Erythroblast (primary cell): ENCODE results near the gene MARK3.

Experiments
- DNase-seq, 2 experiments: peaks; one replicate each; lab custom pipeline; 2025; lab: John Stamatoyannopoulos, UW
- GATA1 ChIP-seq: IDR thresholded peaks from 2 replicates; pipeline ENCODE4 v1.6.1; 2011; ENCODE audit warnings: low read depth, mild to moderate bottlenecking, control low read depth, low read length, moderate library complexity
- POLR2A ChIP-seq: IDR thresholded peaks from 2 replicates; pipeline ENCODE4 v1.6.1; 2011; ENCODE audit warnings: mild to moderate bottlenecking, low read length

MARK3 gene

DNA sequence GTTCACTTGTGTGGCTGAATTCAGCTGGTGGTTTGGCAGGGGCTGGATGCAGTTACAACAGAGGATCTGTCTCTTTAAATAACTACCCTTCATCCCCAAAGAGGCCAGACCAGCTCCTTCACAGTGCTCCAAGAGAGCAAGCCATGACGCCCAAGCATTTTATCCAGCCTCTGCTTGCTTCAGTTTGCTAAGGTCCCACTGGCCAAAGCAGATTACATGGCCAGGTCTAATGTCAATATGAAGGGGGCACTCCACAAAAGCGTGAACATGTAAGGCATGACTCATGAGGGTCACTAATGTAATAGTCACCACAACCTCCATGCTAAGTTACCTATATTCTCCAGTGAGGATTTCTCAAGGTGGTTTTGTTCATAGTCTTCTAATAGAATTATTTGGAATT, 62.9 kb downstream of the MARK3 start:
- no peak for TF ChIP-seq GATA1
- TF ChIP-seq POLR2A, result no peak
- DNase-seq, result no peak

DNA sequence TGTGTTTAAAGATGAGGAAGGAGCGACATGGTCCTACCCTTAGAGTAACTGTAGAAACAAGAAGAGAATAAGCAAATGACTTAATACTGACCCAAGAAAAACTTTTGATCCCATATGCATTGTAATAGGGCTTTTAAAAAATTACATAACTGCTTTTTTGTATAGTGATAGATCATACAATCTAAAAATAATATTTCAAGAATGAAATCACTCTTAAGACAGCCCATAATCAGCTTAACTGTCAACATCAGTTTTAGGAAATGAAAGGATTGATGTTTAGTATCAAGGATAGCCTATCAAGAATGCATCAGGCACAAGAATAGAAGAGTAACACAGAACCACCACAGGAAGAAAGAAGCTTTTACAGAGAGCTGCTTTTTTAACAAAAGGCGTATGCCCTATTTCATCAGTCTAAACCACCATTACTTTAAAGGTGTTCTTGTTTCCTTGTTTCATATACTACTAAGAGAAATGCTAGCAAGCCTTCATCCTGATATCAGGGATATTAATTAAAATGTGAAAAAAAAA, 64.5 kb downstream of the MARK3 start:
- no peak for DNase-seq
- TF ChIP-seq GATA1, result no peak
- no peak for TF ChIP-seq POLR2A

DNA sequence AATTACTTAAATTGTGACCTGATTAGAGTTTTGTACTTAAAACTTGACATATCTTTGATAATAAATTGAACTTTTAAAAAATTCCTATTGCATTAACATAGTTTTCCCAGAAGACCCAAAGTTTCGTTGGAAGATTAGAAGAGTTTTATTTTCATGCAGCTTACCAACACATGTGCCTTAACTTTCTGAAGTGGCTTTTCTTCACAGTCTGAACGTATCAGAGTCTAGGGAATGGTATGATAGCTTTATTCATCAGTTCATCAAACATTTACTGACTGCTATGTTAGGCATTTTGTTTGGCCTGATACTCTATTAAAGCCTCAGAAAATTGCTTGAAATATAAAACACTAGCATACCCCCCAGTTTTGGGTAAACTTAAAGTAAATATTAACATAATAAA, 65.2 kb downstream of the MARK3 start:
- no peak for DNase-seq
- TF ChIP-seq GATA1 (no peak), POLR2A (no peak)

DNA sequence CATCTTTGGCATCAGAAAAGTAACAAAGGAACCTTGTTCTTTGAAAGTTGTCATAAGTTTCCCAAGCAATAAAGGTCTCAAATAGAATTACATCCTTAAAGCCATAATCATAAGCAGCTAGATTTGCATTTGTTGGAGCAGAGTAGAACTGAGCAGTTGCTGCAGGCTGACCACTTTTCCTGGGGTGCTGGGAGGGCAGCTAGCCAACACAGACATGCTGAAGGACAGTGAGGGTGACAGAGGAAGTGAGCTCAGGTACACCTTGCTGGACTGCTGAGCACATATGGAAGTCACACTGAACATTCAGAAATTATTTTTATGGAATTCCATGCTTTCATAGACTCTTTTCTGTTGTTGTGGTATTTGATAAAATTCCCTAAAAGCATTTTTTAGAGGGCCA, 66.2 kb downstream of the MARK3 start:
- DNase-seq, result no peak
- no peak for TF ChIP-seq GATA1

DNA sequence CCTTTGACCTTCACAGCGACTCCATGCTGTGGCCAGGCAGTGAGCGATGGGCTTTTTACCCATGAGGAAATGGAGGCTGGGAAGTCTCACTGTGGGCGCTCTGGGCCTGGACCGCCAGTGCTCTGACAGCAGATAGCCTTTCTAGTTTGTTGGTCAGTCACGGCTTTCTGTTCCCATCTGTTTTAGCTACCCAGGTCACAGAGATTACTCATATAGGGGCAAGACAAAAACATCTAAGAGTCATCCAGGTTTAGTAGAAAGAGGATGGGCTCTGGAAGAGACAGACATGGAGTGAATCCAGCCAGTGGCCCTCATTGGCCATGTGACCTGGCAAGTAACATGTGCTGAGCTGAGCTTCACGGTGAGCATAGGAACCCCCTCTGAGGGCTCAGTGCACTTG, 68.6 kb downstream of the MARK3 start:
- no peak for TF ChIP-seq GATA1
- TF ChIP-seq POLR2A, result no peak

DNA sequence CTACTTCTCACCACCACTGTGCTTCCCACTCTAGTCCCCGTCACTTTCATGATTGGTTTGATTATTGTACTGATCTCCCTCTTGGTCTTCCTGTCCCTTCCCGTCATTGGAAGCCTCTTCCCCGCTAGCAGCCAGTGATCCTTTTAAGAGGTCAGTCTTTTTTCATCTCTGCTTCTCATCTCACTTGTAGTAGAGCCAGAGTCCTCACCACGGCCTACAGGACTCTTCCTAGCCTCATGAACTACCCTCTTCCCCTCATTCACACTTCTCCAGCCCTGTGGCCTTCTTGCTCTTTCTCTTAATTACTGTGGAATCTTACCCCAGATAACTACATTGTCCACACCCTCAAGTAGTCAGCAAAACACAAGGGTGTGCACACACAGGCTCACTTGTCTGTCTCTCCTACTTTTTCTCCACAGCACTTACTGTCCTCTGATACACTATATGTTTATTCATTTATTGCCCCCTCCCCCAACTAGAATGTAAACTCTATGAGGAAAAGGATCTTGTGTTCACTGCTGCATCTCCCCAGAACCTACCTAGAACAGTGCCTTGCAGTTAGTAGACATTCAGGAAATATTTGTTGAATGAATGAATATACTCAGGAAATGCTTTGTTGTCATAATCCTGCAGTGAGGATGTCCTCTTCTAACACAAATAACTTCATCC, 71.1 kb downstream of the MARK3 start:
- peak; percentile 51 to 56 for DNase-seq
- TF ChIP-seq GATA1 (no peak), POLR2A (no peak)

More for the DNA sequence above, 68.6 kb downstream of the MARK3 start:
- DNase-seq, result no peak

DNA sequence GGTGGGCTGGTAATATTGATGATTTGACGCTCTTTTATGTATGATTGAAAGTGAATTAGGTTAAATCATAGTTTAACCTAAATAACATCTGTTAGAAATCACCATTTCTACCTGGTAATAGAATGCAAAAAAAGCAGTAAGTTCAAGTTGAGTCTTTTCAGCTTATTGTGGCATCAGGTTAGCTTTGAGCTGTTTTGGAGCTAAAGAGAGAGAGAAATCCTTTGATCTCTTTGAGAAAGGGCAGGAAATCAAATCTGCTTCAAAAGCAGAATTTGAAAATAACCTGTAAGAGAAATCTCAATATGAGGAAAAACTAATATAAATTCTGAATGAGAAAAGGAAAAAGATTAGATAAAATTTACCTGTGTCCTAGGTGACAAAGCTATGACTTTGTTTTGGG, 75.2 kb downstream of the MARK3 start:
- TF ChIP-seq POLR2A (no peak), GATA1 (no peak)
- no peak for DNase-seq

DNA sequence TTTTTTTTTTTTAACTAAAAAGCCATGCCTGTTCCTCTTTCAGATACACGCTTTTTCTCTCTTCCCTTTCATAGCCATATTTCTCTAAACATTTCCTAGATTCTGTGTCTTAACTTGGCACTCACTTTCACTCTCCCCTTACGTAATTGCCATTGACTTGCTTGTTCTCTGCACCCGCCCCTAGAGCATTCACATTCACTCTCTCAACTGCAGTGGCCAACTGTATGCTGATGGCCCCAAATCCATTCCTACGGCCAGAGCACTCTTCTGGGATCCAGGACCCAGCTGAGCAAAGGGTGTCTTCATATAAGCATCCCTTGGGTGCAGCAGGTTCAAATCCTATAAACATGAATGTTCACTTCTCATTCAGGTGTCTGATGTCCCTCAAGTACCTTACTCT, 77.9 kb downstream of the MARK3 start:
- no peak for TF ChIP-seq POLR2A
- no peak for TF ChIP-seq GATA1
- DNase-seq, result no peak

DNA sequence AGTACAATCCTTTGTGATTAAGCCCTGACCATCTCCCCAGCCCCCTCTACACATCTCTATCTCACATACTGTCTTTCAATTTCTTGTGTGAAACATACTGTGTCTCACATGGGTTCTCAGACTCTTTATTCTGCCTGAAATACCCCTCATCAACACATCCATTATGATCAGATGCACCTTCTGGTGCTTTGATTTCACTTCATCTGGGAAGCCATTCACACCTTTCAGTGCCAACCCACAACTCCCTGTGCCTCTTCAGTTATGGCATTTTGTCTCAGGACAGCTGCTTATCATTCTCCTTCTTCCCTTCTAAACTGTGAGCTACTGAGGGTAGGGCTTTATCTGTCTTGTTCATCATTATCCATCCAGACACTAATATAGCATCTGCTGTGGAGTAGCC, 78.6 kb downstream of the MARK3 start:
- TF ChIP-seq GATA1 (no peak), POLR2A (no peak)
- DNase-seq, result no peak

DNA sequence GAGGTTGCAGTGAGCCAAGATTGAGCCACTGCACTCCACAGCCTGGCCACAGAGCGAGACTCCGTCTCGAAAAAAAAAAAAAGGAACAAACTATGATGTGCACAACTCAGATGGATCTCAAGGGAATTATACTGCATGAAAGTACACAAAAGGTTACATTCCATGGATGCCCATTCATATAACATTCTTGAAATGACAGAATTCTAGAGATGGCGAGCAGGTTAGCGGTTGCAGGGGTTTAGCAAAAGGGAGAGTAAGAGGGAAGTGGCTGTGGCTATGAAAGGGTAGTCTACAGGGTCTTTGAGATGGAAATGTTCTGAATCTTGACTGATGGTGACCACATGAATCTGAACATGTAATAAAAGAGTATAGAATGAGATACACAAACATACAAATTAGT, 87.7 kb downstream of the MARK3 start:
- no peak for DNase-seq
- no peak for TF ChIP-seq POLR2A
- no peak for TF ChIP-seq GATA1

DNA sequence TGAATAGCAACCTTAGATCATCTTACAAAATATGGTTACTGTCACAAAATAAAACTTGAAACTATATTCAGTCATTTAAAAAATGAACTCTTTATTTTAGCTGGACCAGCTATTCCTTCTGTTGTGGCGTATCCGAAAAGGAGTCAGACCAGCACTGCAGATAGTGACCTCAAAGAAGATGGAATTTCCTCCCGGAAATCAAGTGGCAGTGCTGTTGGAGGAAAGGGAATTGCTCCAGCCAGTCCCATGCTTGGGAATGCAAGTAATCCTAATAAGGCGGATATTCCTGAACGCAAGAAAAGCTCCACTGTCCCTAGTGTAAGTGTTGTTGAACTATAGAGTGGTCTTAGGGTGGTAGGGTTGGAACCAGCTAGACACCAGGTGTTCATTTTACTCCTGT, 89.7 kb downstream of the MARK3 start:
- no peak for DNase-seq
- TF ChIP-seq GATA1 (no peak), POLR2A (no peak)

DNA sequence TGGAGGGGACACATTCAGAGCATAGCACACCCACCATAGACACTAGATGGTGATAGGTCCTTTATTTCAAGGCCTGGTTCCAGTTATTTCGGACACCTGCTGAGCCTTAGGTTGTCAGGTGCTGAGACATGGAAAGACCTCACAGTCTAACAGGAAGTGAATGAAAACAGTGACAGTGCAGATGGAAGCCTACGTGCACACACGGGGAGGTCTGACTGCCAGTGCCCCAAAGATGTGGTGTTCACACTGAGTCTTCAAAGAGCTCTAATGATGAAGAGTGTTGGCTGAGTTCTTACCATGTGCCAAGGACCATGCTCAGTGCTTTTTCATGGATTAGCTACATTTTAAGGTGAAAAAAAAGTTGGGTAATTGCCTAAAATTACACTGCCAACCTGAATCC, 90.8 kb downstream of the MARK3 start:
- no peak for DNase-seq
- no peak for TF ChIP-seq GATA1
- TF ChIP-seq POLR2A, result no peak

DNA sequence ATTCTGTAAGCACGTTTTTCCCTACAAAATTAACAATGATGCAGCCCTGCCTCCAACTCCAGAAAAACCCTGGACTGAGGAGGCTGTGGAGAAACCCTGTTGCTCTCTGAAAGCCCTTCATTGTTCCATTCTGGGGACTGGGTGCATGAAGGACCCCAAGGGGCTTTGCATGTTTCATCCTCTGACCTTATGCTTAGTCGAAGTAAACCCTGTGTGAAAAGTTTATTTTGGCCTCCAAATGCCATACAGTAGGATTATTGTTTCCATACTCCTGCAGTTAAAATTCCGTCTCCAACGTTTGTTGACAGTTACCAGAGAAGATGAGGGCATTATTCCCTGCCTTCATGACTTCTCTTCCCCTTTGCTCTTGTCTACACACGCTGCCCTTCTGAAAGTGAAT, 91.4 kb downstream of the MARK3 start:
- no peak for DNase-seq
- no peak for TF ChIP-seq GATA1
- TF ChIP-seq POLR2A, result no peak

DNA sequence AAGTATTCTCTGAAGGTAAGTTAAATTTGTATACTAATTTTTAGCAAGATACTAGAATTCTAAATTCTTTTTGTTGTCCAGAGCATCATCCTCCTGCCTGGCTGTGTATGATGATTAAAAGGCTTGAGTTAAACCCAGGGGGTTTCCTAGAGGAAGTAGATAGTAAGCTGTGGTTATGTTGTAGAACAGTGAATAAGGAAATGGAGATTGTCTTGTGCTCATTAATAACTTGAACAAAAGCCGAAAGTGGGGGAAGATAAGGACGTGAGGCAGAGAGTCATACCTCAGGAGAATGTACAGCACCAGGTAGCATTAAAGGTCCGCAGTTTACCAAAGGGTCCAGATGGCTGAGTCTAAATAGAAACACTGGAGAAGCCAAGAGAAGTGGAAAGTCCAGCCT, 95.4 kb downstream of the MARK3 start:
- no peak for DNase-seq
- TF ChIP-seq POLR2A, result no peak

DNA sequence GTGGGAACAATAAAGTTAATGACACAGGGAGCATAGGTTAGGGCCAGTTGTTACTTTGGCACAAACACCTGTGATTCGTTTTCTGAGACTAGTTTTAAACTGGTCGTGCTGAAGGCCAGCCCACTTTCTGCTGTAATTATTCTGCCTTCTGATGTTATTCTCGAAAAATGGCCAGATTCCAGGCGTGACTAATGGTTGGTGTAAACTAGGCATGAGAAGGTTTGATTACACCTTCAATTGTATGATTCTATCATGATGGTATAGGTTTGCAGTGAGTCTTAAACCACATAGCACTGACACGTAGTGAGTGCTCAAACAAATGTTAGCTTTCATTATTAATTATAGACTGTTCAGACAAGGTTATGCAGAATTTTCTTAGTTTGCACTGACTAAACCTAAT, 98.4 kb downstream of the MARK3 start:
- no peak for DNase-seq
- TF ChIP-seq POLR2A, result no peak
- TF ChIP-seq GATA1, result no peak
